K562 (cell line): ENCODE results near the gene GNAI2. TPM values are rescaled to one million over a fixed set of nuclear protein-coding genes. Genes with fewer than 3 reads are reported as not detected.

ENCODE experiments used
- ATF7 ChIP-seq: fragments of 450-650 bp; IDR thresholded peaks from 2 replicates; pipeline ENCODE4 v1.7.1; 2014; ENCODE audit warnings: mild to moderate bottlenecking, moderate library complexity
- HNRNPK ChIP-seq: fragments of 200-400 bp; formaldehyde crosslinking; IDR thresholded peaks from one replicate; pipeline ENCODE4 v1.6.1; 2018; ENCODE audit warnings: mild to moderate bottlenecking, low read depth, low read length; ENCODE audit not compliant: poor library complexity, severe bottlenecking
- MCM2 ChIP-seq: fragments of 450-650 bp; IDR thresholded peaks from 2 replicates; pipeline ENCODE4 v1.6.1; 2017; ENCODE audit warnings: low read depth, mild to moderate bottlenecking
- PHF8 ChIP-seq: fragments of 200-600 bp; sonication (generic); IDR thresholded peaks from 2 replicates; pipeline ENCODE4 v1.6.1; 2012; ENCODE audit warnings: mixed run types, mild to moderate bottlenecking, inconsistent platforms, low read length, moderate library complexity, borderline replicate concordance
- RFX7 ChIP-seq: fragments of 250-450 bp; sonication (Bioruptor Pico); IDR thresholded peaks from 2 replicates; pipeline ENCODE4 v1.5.1; 2021; ENCODE audit warnings: mild to moderate bottlenecking
- SREBF1 ChIP-seq: fragments of 150-350 bp; IDR thresholded peaks from 2 replicates; pipeline ENCODE4 v1.6.1; 2014; ENCODE audit warnings: antibody characterized with exemption, low read depth, low read length, borderline replicate concordance
- UBTF ChIP-seq, 2 experiments: IDR thresholded peaks; 2 replicates each; pipeline ENCODE4 v1.6.1; 2012; ENCODE audit warnings: improper control_type of control experiment in 2 of 2, low read depth in 2 of 2, low read length in 2 of 2, borderline replicate concordance in 1 of 2
- USF1 ChIP-seq: sonication (generic); formaldehyde crosslinking; IDR thresholded peaks from 2 replicates; pipeline ENCODE4 v1.9.0; 2022; ENCODE audit warnings: mild to moderate bottlenecking, missing genetic modification reagents
- WHSC1 ChIP-seq: IDR thresholded peaks from one replicate; pipeline ENCODE4 v1.6.1; 2012; ENCODE audit warnings: low read length, control low read depth, inconsistent platforms
- ZEB2 ChIP-seq: fragments of 450-650 bp; IDR thresholded peaks from 2 replicates; pipeline ENCODE4 v1.6.1; 2016
- ZNF134 ChIP-seq: fragments of 250-450 bp; sonication (Bioruptor Pico); conservative IDR thresholded peaks from 2 replicates; pipeline ENCODE4 v1.4.0; 2020
- ZNF239 ChIP-seq: fragments of 250-450 bp; sonication (Bioruptor Pico); IDR thresholded peaks from 2 replicates; pipeline ENCODE4 v1.4.0; 2020; ENCODE audit warnings: mild to moderate bottlenecking
- ZNF609 ChIP-seq: sonication (generic); formaldehyde crosslinking; IDR thresholded peaks from 2 replicates; pipeline ENCODE4 v1.8.1; 2023; ENCODE audit warnings: missing genetic modification reagents, mild to moderate bottlenecking, borderline replicate concordance
- polyA plus RNA-seq, 8 experiments: library from polyadenylated mRNA; depleted of rRNA in 4 of 8; stranded (reverse) in 5 of 8; unstranded in 3 of 8; fragments of >200 nt; fragmentation: Nextera tagmentation in 2 of 8; fragmentation: Illumina TruSeq in 1 of 8; extraction: Ambion mirVana in 2 of 8; extraction: Trizol in 1 of 8; gene quantifications; 2 replicates each; pipeline versions ENCODE4 v1.2.1 to v1.2.3, GENCODE V29; 2011 to 2014; ENCODE audit warnings: inconsistent platforms in 1 of 8, missing spikeins in 1 of 8
- total RNA-seq, 7 experiments: library from RNA; depleted of rRNA in 6 of 7; stranded (reverse); fragments of >200 nt in 6 of 7; fragmentation: Illumina TruSeq in 2 of 7; extraction: Trizol in 2 of 7; gene quantifications; 2 replicates each; pipeline versions ENCODE4 v1.2.1 to v1.2.3, GENCODE V29; 2011 to 2021; ENCODE audit warnings: low replicate concordance in 1 of 7

GNAI2 gene
- total and polyA plus RNA-seq, 9 of the 15 experiments (the other 6 are each of a cell fraction or from before 2014, with no cell fraction given), result 1.1 to 72.2 (median 42.7) TPM

GRCh38 chr3:50299638-50299928 is 63.6 kb downstream of the GNAI2 start (continued):
- TF ChIP-seq ZNF609 (CRISPR knock-in tag) (no peak), ATF7 (peak; percentile 93), ZEB2 (no peak), WHSC1 (no peak), USF1 (CRISPR knock-in tag) (peak; percentile 49; the same call in 1 of the 2 replicates), UBTF (IDR thresholded peaks at IDR 0.05; ENCODE audit: borderline replicate concordance in 1 of 2, low read depth in 2 of 2, low read length in 2 of 2) (no peak), HNRNPK (no peak), MCM2 (no peak), ZNF134 (CRISPR knock-in tag) (no peak), ZNF239 (CRISPR knock-in tag) (no peak), PHF8 (no peak), RFX7 (CRISPR knock-in tag) (no peak), SREBF1 (0 out of 2 replicates have a peak, but pooled peaks have one; percentile 59)
